Measurements from ENCODE around the gene LHX5. TPM values are rescaled to one million over a fixed set of nuclear protein-coding genes. Genes with fewer than 3 reads are reported as not detected.

LHX5 gene
- total and polyA plus RNA-seq, 9 donors: not detected

GRCh38 chr12:113473942-113474341 lies 2.3 kb upstream of the LHX5 start:
- no peak overlapping the region for H3K4me3 ChIP-seq
- H3K4me1 ChIP-seq (ENCODE audit: insufficient read depth): no peaks in the 10 kb centered on the region
- WGBS, 3 donors: 1% methylated on average over 9 of the region's 9 CpGs
- no peaks in the 10 kb centered on the region for H3K36me3 ChIP-seq
- no peaks in the 10 kb centered on the region for H3K27me3 ChIP-seq
- intact Hi-C loops (cut with DNase I): no loop called here
- TF ChIP-seq EP300 (IDR thresholded peaks at IDR 0.05) (no peak), POLR2A (IDR thresholded peaks at IDR 0.05) (no peak)
- TF ChIP-seq, protein P1, sequence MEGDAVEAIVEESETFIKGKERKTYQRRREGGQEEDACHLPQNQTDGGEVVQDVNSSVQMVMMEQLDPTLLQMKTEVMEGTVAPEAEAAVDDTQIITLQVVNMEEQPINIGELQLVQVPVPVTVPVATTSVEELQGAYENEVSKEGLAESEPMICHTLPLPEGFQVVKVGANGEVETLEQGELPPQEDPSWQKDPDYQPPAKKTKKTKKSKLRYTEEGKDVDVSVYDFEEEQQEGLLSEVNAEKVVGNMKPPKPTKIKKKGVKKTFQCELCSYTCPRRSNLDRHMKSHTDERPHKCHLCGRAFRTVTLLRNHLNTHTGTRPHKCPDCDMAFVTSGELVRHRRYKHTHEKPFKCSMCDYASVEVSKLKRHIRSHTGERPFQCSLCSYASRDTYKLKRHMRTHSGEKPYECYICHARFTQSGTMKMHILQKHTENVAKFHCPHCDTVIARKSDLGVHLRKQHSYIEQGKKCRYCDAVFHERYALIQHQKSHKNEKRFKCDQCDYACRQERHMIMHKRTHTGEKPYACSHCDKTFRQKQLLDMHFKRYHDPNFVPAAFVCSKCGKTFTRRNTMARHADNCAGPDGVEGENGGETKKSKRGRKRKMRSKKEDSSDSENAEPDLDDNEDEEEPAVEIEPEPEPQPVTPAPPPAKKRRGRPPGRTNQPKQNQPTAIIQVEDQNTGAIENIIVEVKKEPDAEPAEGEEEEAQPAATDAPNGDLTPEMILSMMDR (IDR thresholded peaks at IDR 0.05): no peak
- no peak overlapping the region for H3K27ac ChIP-seq
- no peak for DNase-seq
- no peaks in the 10 kb centered on the region for H3K9me3 ChIP-seq

DNA sequence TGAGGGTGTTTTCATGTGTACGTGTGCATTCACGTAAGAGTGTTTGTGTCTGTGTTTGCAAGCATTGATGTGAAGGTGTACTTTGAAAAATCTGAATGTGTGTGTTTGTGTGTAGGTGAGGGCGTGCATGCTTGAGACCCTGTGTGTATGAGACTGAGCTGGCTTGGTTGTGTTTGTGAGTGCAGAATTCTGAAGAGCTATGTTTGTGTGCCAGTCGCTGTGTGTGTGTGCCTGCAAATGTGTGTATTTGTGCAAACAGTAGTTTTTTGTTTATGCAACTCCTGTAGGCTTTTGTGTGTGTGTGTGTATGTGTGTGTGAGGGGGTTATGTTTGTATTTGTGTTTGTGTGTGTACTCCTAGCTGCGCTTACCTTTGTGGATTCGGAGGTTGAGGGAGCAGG lies 1.7 kb upstream of the LHX5 start:
- H3K27me3 ChIP-seq: no peaks in the 10 kb centered on the region
- intact Hi-C loops (cut with DNase I): no loop called here
- H3K36me3 ChIP-seq: no peaks in the 10 kb centered on the region
- no peaks in the 10 kb centered on the region for H3K4me1 ChIP-seq (ENCODE audit: insufficient read depth)
- no peak overlapping the region for H3K4me3 ChIP-seq
- H3K27ac ChIP-seq: no peak overlapping the region
- 18 to 26% (median 19%) methylated on average over 6 of the region's 6 CpGs for WGBS, 3 donors
- DNase-seq: no peak
- H3K9me3 ChIP-seq: no peaks in the 10 kb centered on the region
- TF ChIP-seq, protein P1 (IDR thresholded peaks at IDR 0.05): no peak
- no peak for TF ChIP-seq POLR2A (IDR thresholded peaks at IDR 0.05)
- no peak for TF ChIP-seq EP300 (IDR thresholded peaks at IDR 0.05)

DNA sequence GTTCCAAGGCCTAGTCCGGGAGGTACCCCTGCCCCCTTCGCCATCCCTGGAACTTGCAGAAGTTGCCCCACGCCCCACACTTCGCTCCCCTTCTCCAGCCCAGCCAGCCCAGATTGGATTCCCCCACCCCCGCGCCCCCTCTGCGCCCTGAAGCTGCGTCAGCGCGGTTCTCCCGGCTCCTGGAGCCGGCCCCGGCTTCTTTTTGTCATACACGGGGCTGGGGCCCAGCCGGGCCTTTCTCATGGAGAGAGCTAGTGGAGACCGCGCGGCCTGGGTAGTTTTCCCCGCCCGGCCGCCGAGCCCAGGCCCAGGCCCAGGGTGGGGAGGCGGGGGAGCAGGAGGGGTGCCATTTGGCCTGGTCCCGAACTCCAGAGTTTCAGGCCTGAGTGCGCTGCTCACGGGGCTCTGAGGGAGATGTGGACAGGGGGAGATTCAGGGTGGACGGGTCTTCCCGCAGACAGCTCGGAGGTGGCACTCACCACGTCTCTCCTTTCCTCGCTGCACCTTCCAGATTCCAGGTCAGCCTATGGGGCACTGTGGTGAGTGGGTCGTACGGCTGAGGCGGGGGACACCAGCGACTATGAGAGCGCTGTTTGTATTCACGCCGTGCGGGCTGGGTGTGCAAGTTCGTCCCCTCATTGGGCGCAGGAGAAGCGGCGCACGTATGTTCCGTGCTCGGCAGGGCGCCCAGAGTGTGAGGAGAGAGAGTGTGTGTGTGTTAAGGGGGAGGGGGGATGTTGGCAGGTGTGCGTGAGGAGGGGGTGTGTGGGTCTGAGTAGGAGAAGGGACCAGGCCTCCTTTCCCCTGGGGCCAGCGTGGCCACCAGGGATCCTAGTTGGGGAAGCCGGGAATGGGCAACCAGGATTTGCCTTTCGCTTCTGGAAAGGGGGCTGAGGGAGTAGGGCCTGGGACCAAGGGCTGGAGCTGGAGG lies 785 bp upstream of the LHX5 start:
- Histone ChIP-seq H3K4me3 (no peak overlapping the region), H3K4me1 (ENCODE audit: insufficient read depth) (peaks cover 4% of the 10 kb centered on the region), H3K36me3 (no peaks in the 10 kb centered on the region), H3K9me3 (no peaks in the 10 kb centered on the region), H3K27ac (no peak overlapping the region), H3K27me3 (no peaks in the 10 kb centered on the region)
- no peak for TF ChIP-seq POLR2A (IDR thresholded peaks at IDR 0.05)
- no peak for TF ChIP-seq EP300 (IDR thresholded peaks at IDR 0.05)
- TF ChIP-seq, protein P1 (IDR thresholded peaks at IDR 0.05): no peak
- 2% methylated on average over 44 to 51 of the region's 51 CpGs for whole genome bisulfite sequencing, 3 donors
- DNase-seq: no peak
- intact Hi-C loops (cut with DNase I): no loop called here

GRCh38 chr12:113470871-113471618 lies 626 bp downstream of the LHX5 start:
- Histone ChIP-seq H3K4me3 (no peak overlapping the region), H3K4me1 (ENCODE audit: insufficient read depth) (peaks cover 4% of the 10 kb centered on the region), H3K36me3 (no peaks in the 10 kb centered on the region), H3K27ac (no peak overlapping the region), H3K9me3 (no peaks in the 10 kb centered on the region), H3K27me3 (no peaks in the 10 kb centered on the region)
- no peak for TF ChIP-seq POLR2A (IDR thresholded peaks at IDR 0.05)
- TF ChIP-seq, protein P1 (IDR thresholded peaks at IDR 0.05): no peak
- 1 to 3% (median 1%) methylated on average over 46 to 53 of the region's 53 CpGs for WGBS, 3 donors
- no peak for DNase-seq
- intact Hi-C loops (cut with DNase I): no loop called here

Data from ovary (tissue), 9 donors.